ENCODE data around the gene PACS2. TPM values are rescaled to one million over a fixed set of nuclear protein-coding genes. Genes with fewer than 3 reads are reported as not detected.

PACS2 gene
- total RNA-seq, 1 experiment from 2014 or later, result 43.3 TPM

DNA sequence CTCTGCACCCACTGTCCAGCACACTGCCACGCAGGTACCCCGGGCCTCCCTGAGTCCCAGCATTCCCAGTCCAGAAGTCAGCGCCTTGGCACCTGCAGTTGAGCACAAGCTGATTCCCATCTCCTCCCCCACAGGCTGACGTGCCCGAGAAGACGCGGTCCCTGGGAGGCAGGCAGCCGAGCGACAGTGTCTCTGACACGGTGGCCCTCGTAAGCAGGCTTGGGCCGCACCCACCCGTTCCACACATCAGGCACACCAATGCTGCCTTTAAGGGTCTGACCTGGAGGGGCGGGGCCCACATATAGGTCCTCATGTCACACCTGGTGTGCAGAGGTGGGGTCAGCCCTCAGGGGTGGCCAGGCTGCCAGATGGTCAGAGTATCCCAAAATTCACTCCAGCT is 65.4 kb downstream of the PACS2 start:
- H3K27me3 ChIP-seq (ENCODE audit: insufficient read depth, low read depth), result no peaks in the 10 kb centered on the region
- ChIA-PET CTCF (no interaction called here), POLR2A (ENCODE audit: unreplicated experiment) (no interaction called here)
- H2AFZ ChIP-seq, result no peak overlapping the region
- no peaks in the 10 kb centered on the region for H3K36me3 ChIP-seq (ENCODE audit: low read depth)
- intact Hi-C loops (cut with micrococcal nuclease; ENCODE audit: unreplicated experiment), result no loop called here
- BruUV-seq (replicated peaks), result no TSS peak
- H4K20me1 ChIP-seq (ENCODE audit: insufficient read depth), result no peaks in the 10 kb centered on the region
- H3K79me2 ChIP-seq (ENCODE audit: low read depth), result no peaks in the 10 kb centered on the region
- no peaks in the 10 kb centered on the region for H3K9me3 ChIP-seq (ENCODE audit: insufficient read depth, low read depth)
- no peaks in the 10 kb centered on the region for H3K4me1 ChIP-seq (replicated peaks; ENCODE audit: insufficient read depth)
- no peak overlapping the region for H3K4me3 ChIP-seq
- H3F3A ChIP-seq (ENCODE audit: insufficient read depth, low read depth), result no peaks in the 10 kb centered on the region
- no peak for DNase-seq
- no peaks in the 10 kb centered on the region for H3K9me2 ChIP-seq (ENCODE audit: insufficient read depth)
- no peak overlapping the region for H3K27ac ChIP-seq
- no peak overlapping the region for H3K4me2 ChIP-seq
- no peak for TF ChIP-seq EZH2 (IDR thresholded peaks at IDR 0.05; ENCODE audit: low read depth)
- TF ChIP-seq, protein P1, sequence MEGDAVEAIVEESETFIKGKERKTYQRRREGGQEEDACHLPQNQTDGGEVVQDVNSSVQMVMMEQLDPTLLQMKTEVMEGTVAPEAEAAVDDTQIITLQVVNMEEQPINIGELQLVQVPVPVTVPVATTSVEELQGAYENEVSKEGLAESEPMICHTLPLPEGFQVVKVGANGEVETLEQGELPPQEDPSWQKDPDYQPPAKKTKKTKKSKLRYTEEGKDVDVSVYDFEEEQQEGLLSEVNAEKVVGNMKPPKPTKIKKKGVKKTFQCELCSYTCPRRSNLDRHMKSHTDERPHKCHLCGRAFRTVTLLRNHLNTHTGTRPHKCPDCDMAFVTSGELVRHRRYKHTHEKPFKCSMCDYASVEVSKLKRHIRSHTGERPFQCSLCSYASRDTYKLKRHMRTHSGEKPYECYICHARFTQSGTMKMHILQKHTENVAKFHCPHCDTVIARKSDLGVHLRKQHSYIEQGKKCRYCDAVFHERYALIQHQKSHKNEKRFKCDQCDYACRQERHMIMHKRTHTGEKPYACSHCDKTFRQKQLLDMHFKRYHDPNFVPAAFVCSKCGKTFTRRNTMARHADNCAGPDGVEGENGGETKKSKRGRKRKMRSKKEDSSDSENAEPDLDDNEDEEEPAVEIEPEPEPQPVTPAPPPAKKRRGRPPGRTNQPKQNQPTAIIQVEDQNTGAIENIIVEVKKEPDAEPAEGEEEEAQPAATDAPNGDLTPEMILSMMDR (conservative IDR thresholded peaks at IDR 0.05), result no peak

DNA sequence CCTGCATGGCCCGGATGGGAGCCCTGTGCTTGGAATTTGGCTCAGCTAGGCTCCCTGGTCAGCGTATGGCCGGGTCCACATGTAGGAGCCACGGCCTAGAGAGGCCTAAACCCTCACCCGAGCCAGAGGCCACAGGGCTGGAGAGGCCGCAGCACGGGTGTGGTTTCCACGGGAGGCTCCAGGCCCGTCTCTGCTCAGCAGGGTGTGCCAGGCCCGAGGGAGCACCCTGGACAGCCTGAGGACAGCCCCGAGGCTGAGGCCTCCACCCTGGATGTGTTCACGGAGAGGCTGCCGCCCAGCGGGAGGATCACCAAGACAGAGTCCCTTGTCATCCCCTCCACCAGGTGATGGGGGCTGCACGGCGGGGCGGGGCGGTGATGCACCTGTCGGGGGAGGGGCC is 66.2 kb downstream of the PACS2 start:
- Histone ChIP-seq H3K4me2 (no peak overlapping the region), H3K4me1 (replicated peaks; ENCODE audit: insufficient read depth) (no peaks in the 10 kb centered on the region), H3F3A (ENCODE audit: insufficient read depth, low read depth) (no peaks in the 10 kb centered on the region), H3K27me3 (ENCODE audit: insufficient read depth, low read depth) (no peaks in the 10 kb centered on the region), H2AFZ (no peak overlapping the region), H4K20me1 (ENCODE audit: insufficient read depth) (no peaks in the 10 kb centered on the region), H3K4me3 (no peak overlapping the region), H3K9me3 (ENCODE audit: insufficient read depth, low read depth) (no peaks in the 10 kb centered on the region), H3K79me2 (ENCODE audit: low read depth) (no peaks in the 10 kb centered on the region), H3K36me3 (ENCODE audit: low read depth) (no peaks in the 10 kb centered on the region), H3K9me2 (ENCODE audit: insufficient read depth) (no peaks in the 10 kb centered on the region), H3K27ac (no peak overlapping the region)
- DNase-seq, result no peak
- CTCF ChIA-PET, result no interaction called here
- TF ChIP-seq, protein P1 (conservative IDR thresholded peaks at IDR 0.05), result no peak
- no peak for TF ChIP-seq EZH2 (IDR thresholded peaks at IDR 0.05; ENCODE audit: low read depth)
- BruUV-seq (replicated peaks), result no TSS peak
- intact Hi-C loops (cut with micrococcal nuclease; ENCODE audit: unreplicated experiment), result no loop called here
- POLR2A ChIA-PET (ENCODE audit: unreplicated experiment), result no interaction called here

DNA sequence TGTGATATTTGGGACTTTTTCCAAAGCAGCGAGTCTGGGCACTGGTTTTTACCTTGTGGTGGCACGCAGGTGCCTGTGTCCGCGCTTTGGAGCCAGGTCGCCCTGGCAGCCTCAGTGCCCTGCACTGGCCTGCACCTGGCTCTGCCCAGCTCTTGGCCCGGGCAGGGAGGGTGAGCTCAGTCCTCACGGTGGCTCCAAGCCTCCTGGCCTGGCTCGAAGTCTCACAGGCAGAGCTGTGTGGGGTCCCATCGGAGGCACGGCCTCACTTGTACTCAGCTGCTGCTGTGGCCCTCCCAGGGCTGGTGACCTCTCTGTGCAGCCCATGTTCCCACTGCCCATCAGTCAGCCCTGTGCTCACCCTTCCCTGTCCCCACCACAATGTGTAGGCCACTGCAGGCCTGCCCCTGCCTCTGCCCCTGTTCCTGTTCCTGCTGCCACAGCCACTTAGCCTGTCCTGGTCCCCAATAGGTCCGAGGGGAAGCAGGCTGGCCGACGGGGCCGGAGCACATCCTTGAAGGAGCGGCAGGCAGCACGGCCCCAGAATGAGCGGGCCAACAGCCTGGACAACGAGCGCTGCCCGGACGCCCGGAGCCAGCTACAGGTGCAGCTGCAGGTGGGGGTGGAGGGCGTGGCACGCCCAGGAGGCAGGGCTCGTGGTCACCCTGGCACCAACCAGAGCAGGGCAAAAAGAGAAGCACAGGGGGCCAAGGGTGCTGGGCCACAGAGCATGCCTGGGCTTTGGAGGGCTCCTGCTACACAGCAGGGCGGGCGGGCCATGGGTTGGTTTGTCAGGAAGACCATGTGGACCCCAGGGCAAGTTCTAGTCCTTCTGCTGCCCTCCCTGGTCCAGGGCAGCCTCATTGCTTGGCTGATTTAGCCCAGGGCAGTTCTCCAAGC is 67.1 kb downstream of the PACS2 start:
- H2AFZ ChIP-seq, result no peak overlapping the region

More for the DNA sequence above, 67.1 kb downstream of the PACS2 start:
- ChIA-PET CTCF (no interaction called here), POLR2A (ENCODE audit: unreplicated experiment) (no interaction called here)
- H3F3A ChIP-seq (ENCODE audit: insufficient read depth, low read depth), result no peaks in the 10 kb centered on the region
- H3K9me2 ChIP-seq (ENCODE audit: insufficient read depth), result no peaks in the 10 kb centered on the region
- H3K4me3 ChIP-seq, result no peak overlapping the region
- no TSS peak for BruUV-seq (replicated peaks)
- no peak for DNase-seq
- H3K27ac ChIP-seq, result no peak overlapping the region
- H3K9me3 ChIP-seq (ENCODE audit: insufficient read depth, low read depth), result no peaks in the 10 kb centered on the region
- H3K4me2 ChIP-seq, result no peak overlapping the region
- no peaks in the 10 kb centered on the region for H3K4me1 ChIP-seq (replicated peaks; ENCODE audit: insufficient read depth)
- TF ChIP-seq, protein P1 (conservative IDR thresholded peaks at IDR 0.05), result no peak
- intact Hi-C loops (cut with micrococcal nuclease; ENCODE audit: unreplicated experiment), result no loop called here
- H3K79me2 ChIP-seq (ENCODE audit: low read depth), result no peaks in the 10 kb centered on the region
- H3K27me3 ChIP-seq (ENCODE audit: insufficient read depth, low read depth), result no peaks in the 10 kb centered on the region
- no peaks in the 10 kb centered on the region for H3K36me3 ChIP-seq (ENCODE audit: low read depth)
- no peaks in the 10 kb centered on the region for H4K20me1 ChIP-seq (ENCODE audit: insufficient read depth)

Data from PC-9 (cell line).